Measurements from ENCODE around the gene PPDPF.
A peak's percentile ranks its signal among the peaks of the same experiment; 100 is the strongest.

The PPDPF gene

GRCh38 chr20:63497138-63497945 is 23.2 kb upstream of the PPDPF start:
- Histone ChIP-seq H3K4me1 (ENCODE audit: control insufficient read depth, insufficient read depth, low read length) (no peaks in the 10 kb centered on the region), H3K27me3 (replicated peaks; ENCODE audit: control insufficient read depth, insufficient read depth, low read length) (peaks cover 28% of the 10 kb centered on the region), H3K9ac (ENCODE audit: low read length) (no peak overlapping the region), H3K9me3 (ENCODE audit: control insufficient read depth, low read length) (no peaks in the 10 kb centered on the region), H3K36me3 (ENCODE audit: control insufficient read depth, insufficient read depth, low read length, severe bottlenecking) (no peaks in the 10 kb centered on the region), H3K4me3 (ENCODE audit: low read length) (no peak overlapping the region)
- DNase-seq (ENCODE audit: low read depth): no peak

DNA sequence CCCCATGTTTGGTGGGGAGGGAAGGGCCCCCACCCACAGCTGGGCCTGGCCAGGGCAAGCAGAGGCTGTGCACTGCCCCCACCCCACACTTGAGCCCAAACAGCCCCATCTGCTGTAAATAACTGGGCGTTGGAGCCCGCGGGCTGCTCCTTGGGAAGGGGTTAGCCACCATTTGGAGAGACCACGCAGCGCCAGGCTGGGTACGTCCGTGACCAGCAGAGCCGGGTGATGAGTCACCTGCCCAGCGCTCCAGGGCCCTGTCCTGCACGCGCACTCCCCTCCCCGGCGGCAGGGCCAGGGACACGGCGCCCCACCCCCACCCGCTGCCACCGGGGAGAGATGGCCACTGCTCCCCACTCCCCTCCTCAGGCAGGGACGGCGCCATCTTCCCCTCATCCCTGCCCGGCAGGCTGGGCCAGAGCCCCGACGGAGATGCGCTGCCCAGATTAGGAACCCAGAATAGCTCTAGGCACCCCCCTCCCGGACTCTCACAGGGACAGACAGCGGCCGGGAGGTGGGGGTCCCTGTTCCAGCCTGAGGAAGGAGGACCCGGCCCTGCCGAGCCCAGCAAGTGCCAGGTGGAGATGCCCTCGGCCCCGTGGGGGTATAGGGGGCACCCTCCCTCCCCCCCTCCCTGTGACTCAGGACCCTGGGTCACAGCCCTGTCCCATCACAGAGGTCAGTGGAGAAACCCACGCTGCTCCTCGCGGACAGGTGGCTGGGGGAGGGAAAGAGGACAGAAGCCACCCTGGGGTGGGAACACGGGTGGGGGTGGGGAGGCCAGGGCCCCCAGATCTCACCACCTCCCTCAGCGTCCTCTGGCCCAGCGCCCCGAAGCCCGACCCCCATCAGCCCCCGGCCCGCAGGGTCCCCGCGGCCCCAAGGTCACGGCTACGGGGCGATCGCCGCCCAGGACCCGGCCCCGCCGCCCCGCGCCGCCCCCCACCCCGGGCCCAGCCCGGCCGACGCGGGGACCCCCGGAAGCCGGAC is 22.3 kb upstream of the PPDPF start:
- Histone ChIP-seq H3K9ac (ENCODE audit: low read length) (no peak overlapping the region), H3K4me3 (ENCODE audit: low read length) (no peak overlapping the region), H3K9me3 (ENCODE audit: control insufficient read depth, low read length) (no peaks in the 10 kb centered on the region), H3K36me3 (ENCODE audit: control insufficient read depth, insufficient read depth, low read length, severe bottlenecking) (no peaks in the 10 kb centered on the region), H3K4me1 (ENCODE audit: control insufficient read depth, insufficient read depth, low read length) (no peaks in the 10 kb centered on the region), H3K27me3 (replicated peaks; ENCODE audit: control insufficient read depth, insufficient read depth, low read length) (peaks cover 33% of the 10 kb centered on the region)
- peak; percentile 56 for DNase-seq (ENCODE audit: low read depth)

- H3K4me3 ChIP-seq (ENCODE audit: low read length): no peak within 1 kb of the TSS
- DNase-seq (ENCODE audit: low read depth): peak; percentile 61
- no peaks in the 10 kb centered on the region for H3K9me3 ChIP-seq (ENCODE audit: control insufficient read depth, low read length)
- H3K36me3 ChIP-seq (ENCODE audit: control insufficient read depth, insufficient read depth, low read length, severe bottlenecking): no peaks in the 10 kb centered on the region
- H3K9ac ChIP-seq (ENCODE audit: low read length): no peak within 1 kb of the TSS
- H3K4me1 ChIP-seq (ENCODE audit: control insufficient read depth, insufficient read depth, low read length): no peaks in the 10 kb centered on the region
- peaks cover 39% of the 10 kb centered on the region for H3K27me3 ChIP-seq (replicated peaks; ENCODE audit: control insufficient read depth, insufficient read depth, low read length)
These were observed 21.6 kb upstream of the PPDPF start, which contains the start of gene EEF1A2 for GRCh38 chr20:63498960-63499337. Gene EEF1A2, minus strand, starts transcription at chr20:63499083. Its CDS starts 1,320 bp downstream, at chr20:63497763.

GRCh38 chr20:63499338-63499969 is 21.1 kb upstream of the PPDPF start:
- no peak overlapping the region for H3K4me3 ChIP-seq (ENCODE audit: low read length)
- H3K9ac ChIP-seq (ENCODE audit: low read length): no peak overlapping the region
- H3K36me3 ChIP-seq (ENCODE audit: control insufficient read depth, insufficient read depth, low read length, severe bottlenecking): no peaks in the 10 kb centered on the region
- no peak for DNase-seq (ENCODE audit: low read depth)
- H3K4me1 ChIP-seq (ENCODE audit: control insufficient read depth, insufficient read depth, low read length): no peaks in the 10 kb centered on the region
- H3K9me3 ChIP-seq (ENCODE audit: control insufficient read depth, low read length): peaks cover under 1% of the 10 kb centered on the region
- H3K27me3 ChIP-seq (replicated peaks; ENCODE audit: control insufficient read depth, insufficient read depth, low read length): peaks cover 44% of the 10 kb centered on the region

DNA sequence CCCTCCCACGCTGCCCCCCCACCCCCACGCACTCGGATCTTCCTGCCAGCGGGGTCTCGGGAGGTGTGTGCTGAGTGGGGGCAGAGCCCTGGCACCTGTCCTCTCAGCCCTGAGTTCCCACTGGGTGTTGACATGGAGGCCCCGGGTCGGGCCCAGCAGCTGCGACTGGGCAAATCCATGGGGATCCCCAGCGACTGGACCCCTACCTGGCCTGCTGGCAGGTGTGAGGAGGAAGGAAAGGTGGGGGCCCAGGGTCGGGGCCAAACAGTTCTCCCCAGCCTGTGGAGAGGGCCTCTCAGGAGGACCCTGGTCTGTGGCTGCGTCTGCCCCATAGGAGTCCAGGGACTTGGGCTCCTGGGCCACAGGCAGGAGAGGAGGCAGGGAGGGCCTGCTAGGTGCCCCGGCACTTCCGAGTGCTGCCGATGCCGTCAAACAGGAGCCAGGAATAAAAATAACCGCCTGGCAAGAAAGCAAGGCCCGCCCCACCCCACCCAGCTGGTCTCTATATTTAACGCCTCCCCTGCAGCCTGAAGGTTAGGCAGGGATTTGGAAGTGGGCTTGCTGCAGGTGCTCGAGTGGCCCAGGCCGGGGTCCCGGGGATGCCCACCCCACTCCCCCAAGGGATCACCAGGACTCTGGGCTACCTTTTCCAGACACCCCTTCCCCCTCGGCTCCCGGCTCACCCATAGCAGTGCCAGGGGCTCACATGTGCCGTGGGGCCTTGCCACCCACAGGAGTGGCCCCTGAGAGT is 20.2 kb upstream of the PPDPF start:
- no peaks in the 10 kb centered on the region for H3K4me1 ChIP-seq (ENCODE audit: control insufficient read depth, insufficient read depth, low read length)

DNA sequence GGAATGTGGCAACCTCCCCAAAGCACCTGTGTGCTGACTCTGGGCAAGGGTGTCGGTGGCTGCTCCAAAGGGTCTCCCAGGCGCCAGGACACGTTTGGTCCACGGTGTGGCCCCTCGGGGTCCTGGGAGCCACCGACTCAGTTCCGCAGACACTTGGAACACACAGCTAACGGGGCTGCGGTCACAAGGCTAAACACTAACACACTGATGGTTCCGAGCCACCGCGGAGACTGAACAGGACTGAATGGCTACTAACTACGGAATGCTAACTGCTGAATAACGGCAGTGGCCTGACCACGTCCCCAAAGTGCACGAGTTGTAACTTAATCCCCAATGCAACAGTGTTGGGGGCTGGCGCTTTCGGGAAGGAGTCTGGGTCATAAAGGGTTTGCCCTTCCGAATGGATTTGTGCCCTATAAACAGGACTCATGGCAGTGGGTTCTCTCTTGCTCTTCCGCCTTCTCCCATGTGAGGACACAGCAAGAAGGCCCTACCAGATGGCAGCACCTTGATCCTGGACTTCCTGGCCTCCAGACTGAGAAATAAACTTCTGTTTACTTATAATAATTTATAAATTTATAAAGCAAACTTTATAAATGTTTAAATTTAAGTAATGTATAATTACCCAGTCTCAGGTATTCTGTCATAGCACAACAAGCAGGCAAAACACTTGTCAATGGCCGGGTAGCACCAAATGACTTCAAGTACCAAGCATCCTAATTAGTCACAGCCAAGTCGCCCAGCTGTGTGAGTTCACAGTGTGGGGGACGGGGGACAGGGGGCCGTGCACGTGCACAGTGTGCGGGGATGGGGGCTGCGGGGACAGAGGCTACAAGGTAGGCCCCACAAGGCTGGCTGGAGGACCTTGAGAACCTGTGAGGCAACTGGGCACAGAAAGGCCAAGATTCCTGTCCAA is 19.4 kb upstream of the PPDPF start:
- peaks cover 17% of the 10 kb centered on the region for H3K9me3 ChIP-seq (ENCODE audit: control insufficient read depth, low read length)
- H3K4me3 ChIP-seq (ENCODE audit: low read length): no peak overlapping the region
- no peak overlapping the region for H3K9ac ChIP-seq (ENCODE audit: low read length)
- no peaks in the 10 kb centered on the region for H3K36me3 ChIP-seq (ENCODE audit: control insufficient read depth, insufficient read depth, low read length, severe bottlenecking)
- no peaks in the 10 kb centered on the region for H3K4me1 ChIP-seq (ENCODE audit: control insufficient read depth, insufficient read depth, low read length)
- peaks cover 53% of the 10 kb centered on the region for H3K27me3 ChIP-seq (replicated peaks; ENCODE audit: control insufficient read depth, insufficient read depth, low read length)
- DNase-seq (ENCODE audit: low read depth): no peak

More for the DNA sequence above, 20.2 kb upstream of the PPDPF start:
- Histone ChIP-seq H3K27me3 (replicated peaks; ENCODE audit: control insufficient read depth, insufficient read depth, low read length) (peaks cover 48% of the 10 kb centered on the region), H3K9ac (ENCODE audit: low read length) (no peak overlapping the region), H3K9me3 (ENCODE audit: control insufficient read depth, low read length) (peaks cover 9% of the 10 kb centered on the region), H3K36me3 (ENCODE audit: control insufficient read depth, insufficient read depth, low read length, severe bottlenecking) (no peaks in the 10 kb centered on the region), H3K4me3 (ENCODE audit: low read length) (no peak overlapping the region)
- no peak for DNase-seq (ENCODE audit: low read depth)

GRCh38 chr20:63501818-63502670 is 18.5 kb upstream of the PPDPF start:
- H3K4me3 ChIP-seq (ENCODE audit: low read length): no peak overlapping the region
- H3K27me3 ChIP-seq (replicated peaks; ENCODE audit: control insufficient read depth, insufficient read depth, low read length): peaks cover 59% of the 10 kb centered on the region
- peaks cover 18% of the 10 kb centered on the region for H3K9me3 ChIP-seq (ENCODE audit: control insufficient read depth, low read length)
- H3K36me3 ChIP-seq (ENCODE audit: control insufficient read depth, insufficient read depth, low read length, severe bottlenecking): no peaks in the 10 kb centered on the region
- DNase-seq (ENCODE audit: low read depth): no peak
- H3K9ac ChIP-seq (ENCODE audit: low read length): no peak overlapping the region
- H3K4me1 ChIP-seq (ENCODE audit: control insufficient read depth, insufficient read depth, low read length): no peaks in the 10 kb centered on the region

DNA sequence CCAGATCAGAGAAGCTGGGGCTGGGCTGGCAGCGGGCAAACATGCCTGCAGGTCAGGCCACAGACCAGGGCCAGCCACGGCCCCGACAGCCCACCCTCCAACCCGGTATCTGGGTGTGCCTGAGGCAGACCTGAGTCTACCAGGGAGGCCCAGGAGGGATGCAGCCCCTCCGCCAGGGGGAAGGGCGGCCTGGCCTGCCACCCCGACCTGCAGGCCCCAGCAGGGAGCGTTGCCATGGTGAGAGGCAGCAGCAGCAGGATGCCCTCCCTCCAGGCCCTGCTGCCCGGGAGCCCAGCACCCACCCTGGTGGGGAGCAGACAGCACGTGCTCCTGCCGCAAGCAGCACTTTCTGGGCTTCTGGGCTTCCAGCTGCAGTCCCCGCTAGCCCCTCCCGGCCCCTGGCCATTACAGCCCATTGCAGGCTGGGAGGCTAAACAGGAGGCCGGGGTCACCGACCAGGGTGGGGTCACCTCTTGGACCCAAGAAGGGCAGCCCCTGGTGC is 17.8 kb upstream of the PPDPF start:
- no peak for DNase-seq (ENCODE audit: low read depth)
- no peaks in the 10 kb centered on the region for H3K4me1 ChIP-seq (ENCODE audit: control insufficient read depth, insufficient read depth, low read length)
- peaks cover 54% of the 10 kb centered on the region for H3K27me3 ChIP-seq (replicated peaks; ENCODE audit: control insufficient read depth, insufficient read depth, low read length)
- H3K36me3 ChIP-seq (ENCODE audit: control insufficient read depth, insufficient read depth, low read length, severe bottlenecking): no peaks in the 10 kb centered on the region
- no peak overlapping the region for H3K4me3 ChIP-seq (ENCODE audit: low read length)
- peaks cover 18% of the 10 kb centered on the region for H3K9me3 ChIP-seq (ENCODE audit: control insufficient read depth, low read length)
- no peak overlapping the region for H3K9ac ChIP-seq (ENCODE audit: low read length)

DNA sequence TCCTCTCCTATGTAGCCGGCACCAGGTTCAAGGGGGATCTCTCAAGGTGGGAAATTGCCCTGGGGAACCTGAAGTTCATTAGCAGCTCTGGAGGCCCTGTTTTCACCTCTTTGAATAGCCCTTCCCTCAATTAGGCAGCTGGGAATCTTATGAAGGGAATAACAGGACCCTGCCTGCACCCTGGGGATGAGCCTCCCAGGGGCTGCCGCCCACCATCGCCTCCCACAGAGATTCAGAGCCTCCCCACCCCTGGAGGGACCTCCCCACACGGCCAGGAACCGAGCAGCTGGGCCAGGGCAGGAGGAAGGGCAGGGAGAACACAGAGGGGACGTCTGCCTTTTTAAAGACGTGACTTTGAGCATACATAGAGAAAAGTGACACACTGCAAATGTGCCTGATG is 17.0 kb upstream of the PPDPF start:
- DNase-seq (ENCODE audit: low read depth): no peak

More for the DNA sequence above, 17.0 kb upstream of the PPDPF start:
- H3K9ac ChIP-seq (ENCODE audit: low read length): no peak overlapping the region
- H3K4me1 ChIP-seq (ENCODE audit: control insufficient read depth, insufficient read depth, low read length): no peaks in the 10 kb centered on the region
- peaks cover 57% of the 10 kb centered on the region for H3K27me3 ChIP-seq (replicated peaks; ENCODE audit: control insufficient read depth, insufficient read depth, low read length)
- peaks cover 18% of the 10 kb centered on the region for H3K9me3 ChIP-seq (ENCODE audit: control insufficient read depth, low read length)
- no peak overlapping the region for H3K4me3 ChIP-seq (ENCODE audit: low read length)
- H3K36me3 ChIP-seq (ENCODE audit: control insufficient read depth, insufficient read depth, low read length, severe bottlenecking): no peaks in the 10 kb centered on the region
